Measurements from ENCODE around the gene PHOSPHO1. TPM values are rescaled to one million over a fixed set of nuclear protein-coding genes. Genes with fewer than 3 reads are reported as not detected.
"Not testable (repeated sequence)": the region's sequence is repeated elsewhere in the genome, so short reads cannot be mapped to it uniquely, and the experiment has no call there.

Gene PHOSPHO1
- total RNA-seq, 4 donors from 2014 or later: not detected

DNA sequence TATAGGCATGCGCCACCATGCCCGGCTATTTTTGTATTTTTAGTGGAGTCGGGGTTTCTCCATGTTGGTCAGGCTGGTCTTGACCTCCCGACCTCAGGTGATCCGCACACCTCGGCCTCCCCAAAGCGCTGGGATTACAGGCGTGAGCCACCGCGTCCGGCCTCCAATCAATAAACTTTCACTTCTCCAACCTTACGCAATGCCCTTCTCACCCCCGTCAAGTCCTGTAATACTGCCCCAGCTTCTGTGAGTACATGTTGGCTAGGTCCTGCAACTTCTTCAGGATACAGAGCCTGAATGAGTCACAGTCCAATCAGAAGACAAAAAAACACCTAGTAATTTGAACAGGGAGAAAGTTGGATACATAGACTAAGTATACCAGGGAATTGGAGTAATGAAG, 47.1 kb upstream of the PHOSPHO1 start:
- Histone ChIP-seq H3K36me3 (no peaks in the 10 kb centered on the region), H3K27ac (no peak overlapping the region), H3K4me1 (no peaks in the 10 kb centered on the region), H3K27me3 (no peaks in the 10 kb centered on the region), H3K4me3 (no peak overlapping the region), H3K9me3 (no peaks in the 10 kb centered on the region)
- WGBS, 2 donors (ENCODE audit: low coverage in 1 of 2): 94% methylated on average over 13 of the region's 13 CpGs; no CpG with 5 or more reads in 1 of the 2 donors
- TF ChIP-seq POLR2AphosphoS5 (IDR thresholded peaks at IDR 0.05): no peak
- TF ChIP-seq EP300 (IDR thresholded peaks at IDR 0.05; ENCODE audit: low read depth): no peak
- no peak for TF ChIP-seq POLR2A (IDR thresholded peaks at IDR 0.05)
- TF ChIP-seq, protein P1, sequence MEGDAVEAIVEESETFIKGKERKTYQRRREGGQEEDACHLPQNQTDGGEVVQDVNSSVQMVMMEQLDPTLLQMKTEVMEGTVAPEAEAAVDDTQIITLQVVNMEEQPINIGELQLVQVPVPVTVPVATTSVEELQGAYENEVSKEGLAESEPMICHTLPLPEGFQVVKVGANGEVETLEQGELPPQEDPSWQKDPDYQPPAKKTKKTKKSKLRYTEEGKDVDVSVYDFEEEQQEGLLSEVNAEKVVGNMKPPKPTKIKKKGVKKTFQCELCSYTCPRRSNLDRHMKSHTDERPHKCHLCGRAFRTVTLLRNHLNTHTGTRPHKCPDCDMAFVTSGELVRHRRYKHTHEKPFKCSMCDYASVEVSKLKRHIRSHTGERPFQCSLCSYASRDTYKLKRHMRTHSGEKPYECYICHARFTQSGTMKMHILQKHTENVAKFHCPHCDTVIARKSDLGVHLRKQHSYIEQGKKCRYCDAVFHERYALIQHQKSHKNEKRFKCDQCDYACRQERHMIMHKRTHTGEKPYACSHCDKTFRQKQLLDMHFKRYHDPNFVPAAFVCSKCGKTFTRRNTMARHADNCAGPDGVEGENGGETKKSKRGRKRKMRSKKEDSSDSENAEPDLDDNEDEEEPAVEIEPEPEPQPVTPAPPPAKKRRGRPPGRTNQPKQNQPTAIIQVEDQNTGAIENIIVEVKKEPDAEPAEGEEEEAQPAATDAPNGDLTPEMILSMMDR (IDR thresholded peaks at IDR 0.05): no peak
- in situ Hi-C loops (cut with MboI; ENCODE audit: low pct_ligation_motif_present in 1 of 4, low pct_unique_long_range_greater_than_20kb in 1 of 4, low sequenced_read_pairs in 3 of 4) (no loop called here), intact Hi-C loops (cut with DNase I; ENCODE audit: low total_unique reads) (no loop called here)
- no peak for DNase-seq

DNA sequence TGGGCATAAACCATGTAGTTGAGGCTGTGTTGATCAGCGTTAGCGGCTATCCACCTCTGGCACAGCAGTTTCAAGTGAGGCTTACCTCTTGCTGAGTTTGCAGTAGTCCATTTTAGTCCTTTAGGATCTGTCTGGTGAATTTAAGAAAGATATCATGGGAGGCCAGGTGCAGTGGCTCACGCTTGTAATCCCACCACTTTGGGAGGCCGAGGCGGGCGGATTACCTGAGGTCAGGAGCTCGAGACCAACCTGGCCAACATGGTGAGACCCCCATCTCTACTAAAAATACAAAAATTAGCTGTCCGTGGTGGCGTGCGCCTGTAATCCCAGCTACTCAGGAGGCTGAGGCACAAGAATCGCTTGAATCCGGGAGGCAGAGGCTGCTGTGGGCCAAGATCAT, 45.4 kb upstream of the PHOSPHO1 start:
- intact Hi-C loops (cut with DNase I; ENCODE audit: low total_unique reads); H3K4me1 ChIP-seq; in situ Hi-C loops (cut with MboI; ENCODE audit: low pct_ligation_motif_present in 1 of 4, low pct_unique_long_range_greater_than_20kb in 1 of 4, low sequenced_read_pairs in 3 of 4); H3K9me3 ChIP-seq; H3K4me3 ChIP-seq; H3K27me3 ChIP-seq; H3K27ac ChIP-seq; DNase-seq; H3K36me3 ChIP-seq: not testable (repeated sequence)
- 94% methylated on average over 12 of the region's 12 CpGs; no CpG with 5 or more reads in 1 of the 2 donors for WGBS, 2 donors (ENCODE audit: low coverage in 1 of 2)

DNA sequence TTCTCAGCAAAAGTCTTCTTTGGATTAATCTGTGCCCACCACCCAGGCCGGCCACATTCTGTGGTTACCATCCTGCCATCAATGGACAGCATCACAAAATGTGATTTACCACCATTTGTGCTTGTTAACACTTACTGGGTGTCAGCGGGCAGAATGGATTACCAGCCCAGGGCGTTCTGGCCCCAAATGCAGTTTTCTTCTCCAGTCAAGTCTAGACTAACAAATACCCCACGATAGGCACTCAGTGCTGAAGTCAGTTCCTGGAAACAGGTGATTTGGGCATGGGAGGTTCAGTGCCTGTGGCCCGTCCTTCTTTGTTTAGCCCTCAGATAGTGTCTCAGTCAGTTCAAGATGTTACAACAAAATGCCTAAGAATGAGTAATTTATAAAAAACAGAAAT, 38.8 kb upstream of the PHOSPHO1 start:
- no peak for TF ChIP-seq EP300 (IDR thresholded peaks at IDR 0.05; ENCODE audit: low read depth)
- TF ChIP-seq POLR2AphosphoS5 (IDR thresholded peaks at IDR 0.05): no peak
- TF ChIP-seq, protein P1 (IDR thresholded peaks at IDR 0.05): no peak
- TF ChIP-seq POLR2A (IDR thresholded peaks at IDR 0.05): no peak
- no peaks in the 10 kb centered on the region for H3K4me1 ChIP-seq
- no peak overlapping the region for H3K4me3 ChIP-seq
- H3K9me3 ChIP-seq: no peaks in the 10 kb centered on the region
- DNase-seq: no peak
- WGBS, 2 donors (ENCODE audit: low coverage in 1 of 2): 67 to 88% methylated on average over 1 to 5 of the region's 5 CpGs
- no peaks in the 10 kb centered on the region for H3K36me3 ChIP-seq
- H3K27me3 ChIP-seq: no peaks in the 10 kb centered on the region
- in situ Hi-C loops (cut with MboI; ENCODE audit: low pct_ligation_motif_present in 1 of 4, low pct_unique_long_range_greater_than_20kb in 1 of 4, low sequenced_read_pairs in 3 of 4) (no loop called here), intact Hi-C loops (cut with DNase I; ENCODE audit: low total_unique reads) (no loop called here)
- no peak overlapping the region for H3K27ac ChIP-seq

DNA sequence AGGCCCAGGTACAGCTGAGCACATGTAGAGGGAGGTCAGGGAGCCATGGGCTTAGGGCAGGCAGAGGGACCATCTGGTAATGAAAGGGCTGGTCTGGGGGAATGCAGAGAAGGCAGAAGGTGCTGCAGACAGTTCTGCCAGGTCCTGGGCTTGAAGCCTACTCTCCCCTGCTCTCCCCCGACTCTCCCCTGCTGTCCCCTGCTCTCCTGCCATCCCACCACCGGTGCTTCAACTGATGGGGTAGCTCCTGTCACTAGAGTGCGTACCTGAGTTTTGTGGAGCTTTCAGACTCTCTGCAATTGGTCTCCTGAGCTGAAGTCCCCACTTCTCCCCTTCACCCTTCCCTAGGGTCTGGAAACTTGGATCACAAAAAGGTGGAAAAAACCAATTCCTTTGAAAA, 37.3 kb upstream of the PHOSPHO1 start:
- Histone ChIP-seq H3K9me3 (no peaks in the 10 kb centered on the region), H3K4me1 (no peaks in the 10 kb centered on the region), H3K4me3 (no peak overlapping the region), H3K36me3 (no peaks in the 10 kb centered on the region), H3K27ac (no peak overlapping the region), H3K27me3 (no peaks in the 10 kb centered on the region)
- intact Hi-C loops (cut with DNase I; ENCODE audit: low total_unique reads): no loop called here
- no peak for DNase-seq
- in situ Hi-C loops (cut with MboI; ENCODE audit: low pct_ligation_motif_present in 1 of 4, low pct_unique_long_range_greater_than_20kb in 1 of 4, low sequenced_read_pairs in 3 of 4): no loop called here
- WGBS, 2 donors (ENCODE audit: low coverage in 1 of 2): 86 to 100% methylated on average over 1 to 3 of the region's 3 CpGs
- TF ChIP-seq, protein P1 (IDR thresholded peaks at IDR 0.05): no peak
- TF ChIP-seq POLR2A (IDR thresholded peaks at IDR 0.05): no peak
- TF ChIP-seq POLR2AphosphoS5 (IDR thresholded peaks at IDR 0.05): no peak

DNA sequence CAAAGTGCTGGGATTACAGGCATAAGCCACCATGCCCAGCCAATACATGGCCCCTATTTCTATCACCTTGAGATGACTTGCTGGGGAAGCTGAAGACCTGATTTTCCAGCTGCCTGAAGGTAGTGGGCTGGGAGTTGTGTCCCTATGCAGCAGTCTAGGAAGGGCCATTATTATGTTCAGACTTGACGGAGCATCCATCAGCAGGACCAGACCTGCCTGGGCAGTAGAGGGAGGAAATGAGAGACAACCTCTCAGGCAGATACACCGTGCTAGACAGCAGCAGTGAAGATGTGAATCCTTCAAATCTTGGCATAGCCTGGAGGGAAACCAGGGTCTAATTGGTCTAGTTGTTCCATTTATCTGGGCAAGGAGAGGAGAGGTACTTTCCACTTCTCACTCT, 35.6 kb upstream of the PHOSPHO1 start:
- H3K9me3 ChIP-seq: no peaks in the 10 kb centered on the region
- TF ChIP-seq POLR2A (IDR thresholded peaks at IDR 0.05) (no peak), EP300 (IDR thresholded peaks at IDR 0.05; ENCODE audit: low read depth) (no peak), POLR2AphosphoS5 (IDR thresholded peaks at IDR 0.05) (no peak)
- TF ChIP-seq, protein P1 (IDR thresholded peaks at IDR 0.05): no peak
- in situ Hi-C loops (cut with MboI; ENCODE audit: low pct_ligation_motif_present in 1 of 4, low pct_unique_long_range_greater_than_20kb in 1 of 4, low sequenced_read_pairs in 3 of 4) (no loop called here), intact Hi-C loops (cut with DNase I; ENCODE audit: low total_unique reads) (no loop called here)
- no peak overlapping the region for H3K27ac ChIP-seq
- no peak for DNase-seq
- H3K27me3 ChIP-seq: no peaks in the 10 kb centered on the region
- WGBS, 2 donors (ENCODE audit: low coverage in 1 of 2): 88% methylated on average over 2 of the region's 2 CpGs; no CpG with 5 or more reads in 1 of the 2 donors
- no peaks in the 10 kb centered on the region for H3K4me1 ChIP-seq
- no peaks in the 10 kb centered on the region for H3K36me3 ChIP-seq
- H3K4me3 ChIP-seq: no peak overlapping the region

DNA sequence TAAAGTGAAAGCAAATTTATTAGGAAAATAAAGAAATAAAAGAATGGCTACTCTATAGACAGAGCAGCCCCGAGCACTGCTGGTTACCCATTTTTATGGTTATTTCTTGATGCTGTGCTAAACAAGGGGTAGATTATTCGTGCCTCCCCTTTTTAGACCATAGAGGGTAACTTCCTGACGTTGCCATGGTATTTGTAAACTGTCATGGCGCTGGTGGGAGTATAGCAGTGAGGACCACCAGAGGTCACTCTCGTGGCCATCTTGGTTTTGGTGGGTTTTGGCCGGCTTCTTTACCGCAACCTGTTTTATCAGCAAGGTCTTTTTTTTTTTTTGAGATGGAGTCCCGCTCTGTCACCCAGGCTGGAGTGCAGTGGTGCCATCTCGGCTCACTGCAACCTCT, 31.0 kb upstream of the PHOSPHO1 start:
- H3K27me3 ChIP-seq, DNase-seq: not testable (repeated sequence)
- WGBS, 2 donors (ENCODE audit: low coverage in 1 of 2): 82 to 92% methylated on average over 2 to 9 of the region's 9 CpGs

More for the DNA sequence above, 31.0 kb upstream of the PHOSPHO1 start:
- H3K4me3 ChIP-seq; H3K9me3 ChIP-seq; in situ Hi-C loops (cut with MboI; ENCODE audit: low pct_ligation_motif_present in 1 of 4, low pct_unique_long_range_greater_than_20kb in 1 of 4, low sequenced_read_pairs in 3 of 4); H3K27ac ChIP-seq; H3K4me1 ChIP-seq; intact Hi-C loops (cut with DNase I; ENCODE audit: low total_unique reads); H3K36me3 ChIP-seq: not testable (repeated sequence)

Data from transverse colon (tissue), 4 donors.